ENCODE data around the gene SGCA.

SGCA gene

GRCh38 chr17:50209133-50209471 is 43.3 kb downstream of the SGCA start:
- no peak overlapping the region for H3K4me3 ChIP-seq (ENCODE audit: low read depth, low read length)
- TF ChIP-seq CTCF (IDR thresholded peaks at IDR 0.05; ENCODE audit: borderline replicate concordance, insufficient read depth, low read depth, low read length) = no peak

GRCh38 chr17:50209472-50210239 is 43.9 kb downstream of the SGCA start:
- H3K4me3 ChIP-seq (ENCODE audit: low read depth, low read length) = no peak overlapping the region
- no peak for TF ChIP-seq CTCF (IDR thresholded peaks at IDR 0.05; ENCODE audit: borderline replicate concordance, insufficient read depth, low read depth, low read length)

DNA sequence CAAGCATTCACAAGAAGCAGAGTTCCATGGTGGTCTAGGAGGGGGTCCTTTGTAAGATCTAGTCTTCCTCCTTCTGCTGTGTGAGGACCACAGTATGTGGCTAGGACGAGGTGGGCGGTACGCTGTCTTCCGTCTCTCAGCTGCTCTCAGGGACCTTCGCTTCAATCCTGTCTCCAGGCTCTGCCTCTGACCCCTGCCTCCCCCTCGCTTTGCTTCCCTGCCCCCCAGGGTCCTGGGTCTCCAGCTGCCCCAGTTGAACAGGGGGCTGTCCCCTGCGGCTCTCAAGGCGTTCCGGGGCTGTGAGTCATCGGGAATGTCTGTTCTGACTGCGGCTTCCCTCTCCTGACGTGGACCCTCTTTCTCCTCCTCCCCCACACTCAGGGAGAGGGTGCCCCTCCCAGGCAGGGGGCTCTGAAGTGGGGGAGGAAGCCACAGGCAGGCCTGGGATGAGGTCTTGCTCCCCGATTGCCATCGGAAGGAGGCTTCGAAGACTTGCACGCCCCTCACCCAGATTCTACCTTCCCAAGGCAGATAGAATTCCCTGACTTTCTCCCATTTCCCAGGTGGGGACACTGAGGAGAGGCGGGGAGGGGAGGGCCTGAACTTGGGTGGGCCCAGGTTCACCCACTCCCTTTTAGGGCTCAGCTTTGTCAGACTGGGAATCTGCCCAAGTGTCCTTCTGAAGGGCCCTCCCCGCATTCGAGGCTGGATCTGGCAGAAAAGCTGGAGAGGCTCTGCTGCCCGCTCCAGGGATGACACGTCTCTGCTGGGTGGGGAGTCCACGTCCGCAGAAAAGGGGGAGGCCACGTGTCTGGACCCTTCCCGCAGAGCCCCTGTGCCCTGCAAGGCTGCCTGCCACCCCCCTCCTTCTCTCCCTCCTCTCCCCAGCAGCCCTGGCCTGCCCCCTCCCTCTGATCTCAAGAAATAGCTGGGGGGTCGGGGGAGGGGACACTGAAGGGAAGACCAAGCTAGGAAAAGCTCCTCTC is 44.7 kb downstream of the SGCA start:
- H3K4me3 ChIP-seq (ENCODE audit: low read depth, low read length) = no peak overlapping the region
- TF ChIP-seq CTCF (IDR thresholded peaks at IDR 0.05; ENCODE audit: borderline replicate concordance, insufficient read depth, low read depth, low read length) = no peak

GRCh38 chr17:50211249-50212120 is 45.7 kb downstream of the SGCA start:
- H3K4me3 ChIP-seq (ENCODE audit: low read depth, low read length) = no peak overlapping the region
- no peak for TF ChIP-seq CTCF (IDR thresholded peaks at IDR 0.05; ENCODE audit: borderline replicate concordance, insufficient read depth, low read depth, low read length)

- no peak for TF ChIP-seq CTCF (IDR thresholded peaks at IDR 0.05; ENCODE audit: borderline replicate concordance, insufficient read depth, low read depth, low read length)
- no peak overlapping the region for H3K4me3 ChIP-seq (ENCODE audit: low read depth, low read length)
Observed at GRCh38 chr17:50212121-50212843, 46.5 kb downstream of the SGCA start.

Measured in GM12875 (cell line).